ENCODE results near the gene CDH24. TPM values are rescaled to one million over a fixed set of nuclear protein-coding genes. Genes with fewer than 3 reads are reported as not detected.
A peak's percentile ranks its signal among the peaks of the same experiment; 100 is the strongest.

Gene CDH24
- total and polyA plus RNA-seq, 2 of the 13 experiments (the other 11 are each of a cell fraction or from before 2014, with no cell fraction given): 0.69 to 0.99 TPM

- TF ChIP-seq HMGXB4 (CRISPR knock-in tag; IDR thresholded peaks at IDR 0.05; ENCODE audit: borderline replicate concordance in 1 of 2, low read depth in 1 of 2) (peak; percentile 99 to 100), FLYWCH1 (CRISPR knock-in tag; IDR thresholded peaks at IDR 0.05) (no peak; the same call in 1 of the 2 replicates), RBFOX2 (IDR thresholded peaks at IDR 0.05; ENCODE audit: low read depth, low read length) (peak; percentile 100), SIN3B (IDR thresholded peaks at IDR 0.05; ENCODE audit: low read length) (no peak), NAIF1 (CRISPR knock-in tag; IDR thresholded peaks at IDR 0.05; ENCODE audit: borderline replicate concordance) (peak; percentile 95), CEBPZ (IDR thresholded peaks at IDR 0.05; ENCODE audit: low read length) (no peak), NFYC (CRISPR knock-in tag; IDR thresholded peaks at IDR 0.05) (peak; percentile 99), ZSCAN20 (CRISPR knock-in tag; IDR thresholded peaks at IDR 0.05; ENCODE audit: borderline replicate concordance) (peak; percentile 95), SKIL (CRISPR knock-in tag; IDR thresholded peaks at IDR 0.05; ENCODE audit: borderline replicate concordance) (peak; percentile 85; the same call in 1 of the 2 replicates), ZNF772 (CRISPR knock-in tag; IDR thresholded peaks at IDR 0.05) (peak; percentile 100), BRCA1 (CRISPR knock-in tag; IDR thresholded peaks at IDR 0.05) (peak; percentile 90), PCBP2 (optimal IDR thresholded peaks at IDR 0.05; ENCODE audit: low read depth, low read length, poor library complexity, severe bottlenecking) (no peak), RFX1 (IDR thresholded peaks at IDR 0.05) (no peak), SP4 (CRISPR knock-in tag; IDR thresholded peaks at IDR 0.05) (peak; percentile 97), ZFAT (CRISPR knock-in tag; conservative IDR thresholded peaks at IDR 0.05) (no peak; the same call in 1 of the 2 replicates), PBX3 (CRISPR knock-in tag; IDR thresholded peaks at IDR 0.05; ENCODE audit: borderline replicate concordance) (peak; percentile 98), SMARCC2 (IDR thresholded peaks at IDR 0.05) (no peak), ZBTB25 (CRISPR knock-in tag; IDR thresholded peaks at IDR 0.05) (peak; percentile 98), RBAK (CRISPR knock-in tag; IDR thresholded peaks at IDR 0.05) (peak; percentile 71; the same call in 1 of the 2 replicates)
Measured at GRCh38 chr14:23006544-23007419, 50.5 kb downstream of the CDH24 start (continued).
